ENCODE data around the gene TASP1.

The TASP1 gene

GRCh38 chr20:13412806-13413445 lies 225.8 kb downstream of the TASP1 start:
- H3K4me1 ChIP-seq (ENCODE audit: low read length), result no peaks in the 10 kb centered on the region
- TF ChIP-seq EZH2phosphoT487 (IDR thresholded peaks at IDR 0.05; ENCODE audit: low read depth) (no peak), CTCF (IDR thresholded peaks at IDR 0.05; ENCODE audit: low read depth, low read length) (no peak)
- H4K20me1 ChIP-seq (ENCODE audit: insufficient read depth, low read length), result no peaks in the 10 kb centered on the region
- H3K36me3 ChIP-seq (replicated peaks; ENCODE audit: low read depth, low read length), result no peaks in the 10 kb centered on the region
- H3K79me2 ChIP-seq (ENCODE audit: low read length), result no peaks in the 10 kb centered on the region
- H3K27ac ChIP-seq (ENCODE audit: low read length), result no peak overlapping the region
- H3K4me2 ChIP-seq (ENCODE audit: low read length), result no peak overlapping the region
- no peaks in the 10 kb centered on the region for H3K9me3 ChIP-seq (ENCODE audit: insufficient read depth, low read length)
- no peak overlapping the region for H3K4me3 ChIP-seq (ENCODE audit: low read length)
- H2AFZ ChIP-seq (ENCODE audit: low read depth, low read length), result no peak overlapping the region
- no peaks in the 10 kb centered on the region for H3K27me3 ChIP-seq (ENCODE audit: low read depth, low read length)
- no peak overlapping the region for H3K9ac ChIP-seq (ENCODE audit: low read length)

- H2AFZ ChIP-seq (ENCODE audit: low read depth, low read length), result no peak overlapping the region
- no peaks in the 10 kb centered on the region for H3K4me1 ChIP-seq (ENCODE audit: low read length)
- H3K4me2 ChIP-seq (ENCODE audit: low read length), result no peak overlapping the region
- H3K27me3 ChIP-seq (ENCODE audit: low read depth, low read length), result no peaks in the 10 kb centered on the region
- TF ChIP-seq EZH2phosphoT487 (IDR thresholded peaks at IDR 0.05; ENCODE audit: low read depth), result no peak
- TF ChIP-seq CTCF (IDR thresholded peaks at IDR 0.05; ENCODE audit: low read depth, low read length), result no peak
- H3K9me3 ChIP-seq (ENCODE audit: insufficient read depth, low read length), result no peaks in the 10 kb centered on the region
- H4K20me1 ChIP-seq (ENCODE audit: insufficient read depth, low read length), result no peaks in the 10 kb centered on the region
- H3K36me3 ChIP-seq (replicated peaks; ENCODE audit: low read depth, low read length), result no peaks in the 10 kb centered on the region
- no peak overlapping the region for H3K4me3 ChIP-seq (ENCODE audit: low read length)
- no peaks in the 10 kb centered on the region for H3K79me2 ChIP-seq (ENCODE audit: low read length)
- no peak overlapping the region for H3K9ac ChIP-seq (ENCODE audit: low read length)
- H3K27ac ChIP-seq (ENCODE audit: low read length), result no peak overlapping the region
Measured at GRCh38 chr20:13404293-13404692, 234.4 kb downstream of the TASP1 start.

GRCh38 chr20:13403453-13403852 lies 235.3 kb downstream of the TASP1 start:
- H3K9me3 ChIP-seq (ENCODE audit: insufficient read depth, low read length), result no peaks in the 10 kb centered on the region

DNA sequence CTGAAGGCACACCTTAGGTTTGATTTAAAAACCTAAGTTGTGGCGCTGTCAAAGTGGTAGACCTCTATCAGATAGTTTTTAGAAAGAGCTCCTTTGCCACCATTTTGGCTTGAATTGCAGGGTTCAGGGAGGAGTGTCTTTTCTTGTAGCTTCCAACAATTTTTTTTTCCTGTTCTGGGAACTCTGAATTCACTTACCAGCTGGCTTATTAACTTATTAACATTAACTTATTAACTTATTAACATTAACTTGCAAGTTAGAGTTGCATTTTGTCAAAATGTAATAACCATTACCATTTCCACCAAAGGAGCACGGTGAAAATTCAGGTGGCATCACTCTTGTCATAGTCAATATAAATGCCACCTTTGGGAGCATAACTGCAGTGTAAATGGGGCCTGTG lies 235.7 kb downstream of the TASP1 start:
- Histone ChIP-seq H2AFZ (ENCODE audit: low read depth, low read length) (no peak overlapping the region), H3K9me3 (ENCODE audit: insufficient read depth, low read length) (no peaks in the 10 kb centered on the region), H3K27ac (ENCODE audit: low read length) (no peak overlapping the region), H4K20me1 (ENCODE audit: insufficient read depth, low read length) (no peaks in the 10 kb centered on the region), H3K4me3 (ENCODE audit: low read length) (no peak overlapping the region), H3K79me2 (ENCODE audit: low read length) (no peaks in the 10 kb centered on the region), H3K4me2 (ENCODE audit: low read length) (no peak overlapping the region), H3K9ac (ENCODE audit: low read length) (no peak overlapping the region), H3K27me3 (ENCODE audit: low read depth, low read length) (no peaks in the 10 kb centered on the region), H3K4me1 (ENCODE audit: low read length) (no peaks in the 10 kb centered on the region), H3K36me3 (replicated peaks; ENCODE audit: low read depth, low read length) (no peaks in the 10 kb centered on the region)
- no peak for TF ChIP-seq EZH2phosphoT487 (IDR thresholded peaks at IDR 0.05; ENCODE audit: low read depth)
- TF ChIP-seq CTCF (IDR thresholded peaks at IDR 0.05; ENCODE audit: low read depth, low read length), result no peak

More at GRCh38 chr20:13403453-13403852, 235.3 kb downstream of the TASP1 start:
- TF ChIP-seq EZH2phosphoT487 (IDR thresholded peaks at IDR 0.05; ENCODE audit: low read depth) (no peak), CTCF (IDR thresholded peaks at IDR 0.05; ENCODE audit: low read depth, low read length) (no peak)
- Histone ChIP-seq H3K9ac (ENCODE audit: low read length) (no peak overlapping the region), H3K36me3 (replicated peaks; ENCODE audit: low read depth, low read length) (no peaks in the 10 kb centered on the region), H4K20me1 (ENCODE audit: insufficient read depth, low read length) (no peaks in the 10 kb centered on the region), H3K4me3 (ENCODE audit: low read length) (no peak overlapping the region), H3K4me1 (ENCODE audit: low read length) (no peaks in the 10 kb centered on the region), H3K27ac (ENCODE audit: low read length) (no peak overlapping the region), H3K27me3 (ENCODE audit: low read depth, low read length) (no peaks in the 10 kb centered on the region), H3K79me2 (ENCODE audit: low read length) (no peaks in the 10 kb centered on the region), H2AFZ (ENCODE audit: low read depth, low read length) (no peak overlapping the region), H3K4me2 (ENCODE audit: low read length) (no peak overlapping the region)

All from OCI-LY3 (cell line).